HepG2 (cell line): ENCODE data around the gene GFOD1. TPM values are rescaled to one million over a fixed set of nuclear protein-coding genes. Genes with fewer than 3 reads are reported as not detected.

Experiments used
- ATAC-seq: fragments of 200-7000 bp; cut with Tn5 transposase; 3 replicates; pipeline ENCODE4 v1.9.1; 2020; ENCODE audit warnings: mild to moderate bottlenecking, moderate library complexity
- BruUV-seq: library from RNA; stranded (reverse); fragments of 400-500 nt; replicated peaks from 2 replicates; lab custom pipeline; 2021; lab: Mats Ljungman, UMichigan
- CTCF ChIA-PET: fragments of 300-600 bp; formaldehyde crosslinking; extraction: SDS; loops from one replicate; lab custom pipeline; 2021; ENCODE audit warnings: low total read pairs, inconsistent platforms, low intra/inter-chr PET ratio; lab: Yijun Ruan, JAX
- POLR2A ChIA-PET: fragments of 350-600 bp; sonication (Branson Sonifier 250); formaldehyde crosslinking; loops from one replicate; lab custom pipeline; 2020; ENCODE audit warnings: antibody characterized with exemption, inconsistent platforms; lab: Yijun Ruan, JAX
- DNase-seq: peaks from one replicate; pipeline ENCODE4 v3.0.0-alpha.2; 2015; ENCODE audit warnings: low spot score
- FAIRE-seq: peaks from 3 replicates; lab custom pipeline; 2011; peaks lifted over from hg19 to GRCh38; lab: Jason Lieb, UNC
- H2AFZ ChIP-seq: one replicate; pipeline ENCODE4 v1.6.1; 2011; ENCODE audit warnings: low read length, inconsistent platforms
- H3K27ac ChIP-seq: fragments of 300-600 bp; 3 replicates; pipeline ENCODE4 v1.8.0; 2011; ENCODE audit warnings: mixed run types, mild to moderate bottlenecking, mixed read lengths, low read length, inconsistent platforms; ENCODE audit not compliant: insufficient read depth; ENCODE audit errors: extremely low read length
- H3K27me3 ChIP-seq, 2 experiments: fragments of 200-600 bp in 1 of 2; 2 replicates in 1 of 2; 3 replicates in 1 of 2; pipeline versions ENCODE4 v1.6.0 to v1.8.0; 2011; ENCODE audit warnings: low read length in 2 of 2, mild to moderate bottlenecking in 2 of 2, moderate library complexity in 2 of 2, inconsistent platforms in 1 of 2; ENCODE audit not compliant: insufficient read depth in 2 of 2, control insufficient read depth in 1 of 2
- H3K36me3 ChIP-seq, 2 experiments: fragments of 200-600 bp in 1 of 2; replicated peaks in 1 of 2; 2 replicates in 1 of 2; 3 replicates in 1 of 2; pipeline versions ENCODE4 v1.5.1 to v1.8.0; 2011; ENCODE audit warnings: low read length in 2 of 2, inconsistent platforms in 1 of 2; ENCODE audit not compliant: insufficient read depth in 2 of 2, control insufficient read depth in 1 of 2
- H3K4me1 ChIP-seq: 2 replicates; pipeline ENCODE4 v1.5.1; 2012; ENCODE audit warnings: low read length, inconsistent platforms; ENCODE audit not compliant: insufficient read depth
- H3K4me2 ChIP-seq: 2 replicates; pipeline ENCODE4 v1.6.0; 2011; ENCODE audit warnings: low read depth, low read length, inconsistent platforms
- H3K4me3 ChIP-seq, 3 experiments: fragments of 200-600 bp in 1 of 3; sonication (generic), shearing (Covaris generic) in 1 of 3; replicated peaks in 1 of 3; 2 replicates each; pipeline ENCODE4 v1.5.1; 2011 to 2016; ENCODE audit warnings: low read length in 3 of 3, inconsistent platforms in 2 of 3, low read depth in 2 of 3, mild to moderate bottlenecking in 2 of 3, control low read depth in 1 of 3, mixed read lengths in 1 of 3; ENCODE audit not compliant: insufficient read depth in 1 of 3
- H3K79me2 ChIP-seq: one replicate; pipeline ENCODE4 v1.6.1; 2011; ENCODE audit warnings: low read length, inconsistent platforms; ENCODE audit not compliant: insufficient read depth
- H3K9ac ChIP-seq: 2 replicates; pipeline ENCODE4 v1.6.0; 2011; ENCODE audit warnings: mild to moderate bottlenecking, low read depth, low read length, inconsistent platforms; ENCODE audit not compliant: insufficient read depth
- H3K9me3 ChIP-seq: 2 replicates; pipeline ENCODE4 v1.5.1; 2012; ENCODE audit warnings: mild to moderate bottlenecking, low read length
- H4K20me1 ChIP-seq: 2 replicates; pipeline ENCODE4 v1.6.0; 2011; ENCODE audit warnings: inconsistent platforms, mild to moderate bottlenecking, low read length, moderate library complexity; ENCODE audit not compliant: insufficient read depth
- FOXC1 ChIP-seq: sonication (generic); formaldehyde crosslinking; IDR thresholded peaks from 2 replicates; pipeline ENCODE4 v1.8.0; 2022; ENCODE audit warnings: mild to moderate bottlenecking, missing genetic modification reagents, borderline replicate concordance
- HNRNPK ChIP-seq: fragments of 200-400 bp; formaldehyde crosslinking; IDR thresholded peaks from 2 replicates; pipeline ENCODE4 v1.6.1; 2018; ENCODE audit warnings: low read length, low read depth, moderate library complexity, mild to moderate bottlenecking; ENCODE audit not compliant: poor library complexity, severe bottlenecking
- HNRNPLL ChIP-seq: fragments of 200-400 bp; formaldehyde crosslinking; IDR thresholded peaks from 2 replicates; pipeline ENCODE4 v1.6.1; 2017; ENCODE audit warnings: mild to moderate bottlenecking, low read depth, low read length; ENCODE audit not compliant: poor library complexity, severe bottlenecking
- IKZF1 ChIP-seq: fragments of 450-650 bp; IDR thresholded peaks from 2 replicates; pipeline ENCODE4 v1.7.1; 2016
- ISX ChIP-seq: sonication (generic); formaldehyde crosslinking; conservative IDR thresholded peaks from 2 replicates; pipeline ENCODE4 v1.5.0; 2020; ENCODE audit warnings: missing genetic modification reagents
- MIER3 ChIP-seq: IDR thresholded peaks from 2 replicates; pipeline ENCODE4 v1.6.1; 2016; ENCODE audit warnings: missing compliant biosample characterization, borderline replicate concordance
- RELA ChIP-seq: sonication (generic); formaldehyde crosslinking; IDR thresholded peaks from 2 replicates; pipeline ENCODE4 v1.4.0; 2020; ENCODE audit warnings: missing genetic modification reagents
- REPIN1 ChIP-seq: sonication (generic); formaldehyde crosslinking; IDR thresholded peaks from 2 replicates; pipeline ENCODE4 v1.8.0; 2022; ENCODE audit warnings: missing genetic modification reagents, low read depth, mild to moderate bottlenecking, borderline replicate concordance
- SIN3A ChIP-seq: IDR thresholded peaks from 2 replicates; pipeline ENCODE4 v1.6.1; 2011; ENCODE audit warnings: low read depth, mild to moderate bottlenecking, control low read depth, low read length, borderline replicate concordance
- ZFY ChIP-seq: sonication (generic); formaldehyde crosslinking; IDR thresholded peaks from 2 replicates; pipeline ENCODE4 v1.4.0; 2020; ENCODE audit warnings: missing genetic modification reagents
- ZNF20 ChIP-seq: sonication (generic); formaldehyde crosslinking; IDR thresholded peaks from 2 replicates; pipeline ENCODE4 v1.4.0; 2020; ENCODE audit warnings: mild to moderate bottlenecking, moderate library complexity, missing genetic modification reagents
- ZNF768 ChIP-seq: sonication (generic); formaldehyde crosslinking; IDR thresholded peaks from 2 replicates; pipeline ENCODE4 v1.4.0; 2020; ENCODE audit warnings: missing genetic modification reagents
- ZNF816 ChIP-seq: sonication (generic); formaldehyde crosslinking; IDR thresholded peaks from 2 replicates; pipeline ENCODE4 v1.8.0; 2022; ENCODE audit warnings: missing genetic modification reagents, mild to moderate bottlenecking, borderline replicate concordance
- WGBS: methylation state at CpG from one replicate; pipeline ENCODE4 v1.1.6; 2017; ENCODE audit warnings: low lambda C conversion rate; 5-methylcytosine and 5-hydroxymethylcytosine counted together
- in situ Hi-C: cut with HindIII; loops from 2 replicates; pipeline ENCODE4 v1.10.0; 2017; ENCODE audit warnings: low pct_unique_long_range_greater_than_20kb; ENCODE audit not compliant: extremely low pct_ligation_motif_present
- intact Hi-C: fragments of 100-400 bp; cut with micrococcal nuclease; formaldehyde crosslinking; loops from one replicate; pipeline ENCODE4 v1.10.0; 2022; ENCODE audit not compliant: unreplicated experiment
- polyA plus RNA-seq, 8 experiments: library from polyadenylated mRNA; depleted of rRNA in 3 of 8; stranded (reverse) in 7 of 8; unstranded in 1 of 8; fragments of >200 nt; fragmentation: Illumina TruSeq in 4 of 8; extraction: Trizol in 4 of 8; gene quantifications; 2 replicates each; pipeline versions ENCODE4 v1.2.1 to v1.2.3, GENCODE V29; 2011 to 2016; ENCODE audit warnings: low read depth in 4 of 8, missing spikeins in 1 of 8, mixed read lengths in 1 of 8; ENCODE audit not compliant: insufficient read depth in 1 of 8
- total RNA-seq, 5 experiments: library from RNA; depleted of rRNA; stranded (reverse); fragments of >200 nt; fragmentation: Illumina TruSeq; extraction: Trizol; gene quantifications; 2 replicates each; pipeline ENCODE4 v1.2.3, GENCODE V29; 2016; ENCODE audit warnings: low read depth in 1 of 5
- TF ChIP-seq, protein P1 (sequence below): sonication (generic); formaldehyde crosslinking; conservative IDR thresholded peaks from 2 replicates; pipeline ENCODE4 v1.8.1; 2023; ENCODE audit warnings: missing genetic modification reagents
- TF ChIP-seq, protein P2 (sequence below): sonication (generic); formaldehyde crosslinking; IDR thresholded peaks from 2 replicates; pipeline ENCODE4 v1.9.0; 2022; ENCODE audit warnings: missing genetic modification reagents, mild to moderate bottlenecking, borderline replicate concordance

GFOD1 gene
- total and polyA plus RNA-seq, 2 of the 13 experiments (the other 11 are each of a cell fraction or from before 2014, with no cell fraction given) = 1.9 to 6.4 TPM

- BruUV-seq = no TSS peak
- Histone ChIP-seq H3K4me2 (no peak overlapping the region), H3K4me3 (no peak overlapping the region), H3K36me3 (no peaks in the 10 kb centered on the region), H3K27ac (no peak overlapping the region), H3K79me2 (no peaks in the 10 kb centered on the region), H2AFZ (no peak overlapping the region), H3K4me1 (peaks cover 10% of the 10 kb centered on the region), H3K9ac (no peak overlapping the region), H4K20me1 (no peaks in the 10 kb centered on the region), H3K9me3 (no peaks in the 10 kb centered on the region), H3K27me3 (no peaks in the 10 kb centered on the region)
- CTCF ChIA-PET = no interaction called here
- WGBS = 64% methylated on average over 3 of the region's 3 CpGs
- in situ Hi-C loops (no loop called here), intact Hi-C loops (no loop called here)
- no peak for FAIRE-seq
- no peak for ATAC-seq
- POLR2A ChIA-PET = interaction anchor here (1.1 kb wide), 1 partner anchor 12 kb away, joined by 4 read pairs; no protein-coding TSS in a partner anchor
- TF ChIP-seq ZNF768 (CRISPR knock-in tag) (no peak), ZFY (CRISPR knock-in tag) (no peak), HNRNPK (no peak), HNRNPLL (no peak), RELA (no peak), REPIN1 (CRISPR knock-in tag) (no peak), ZNF20 (CRISPR knock-in tag) (no peak), ZNF816 (CRISPR knock-in tag) (no peak), MIER3 (no peak), FOXC1 (CRISPR knock-in tag) (no peak), SIN3A (no peak), IKZF1 (no peak), ISX (CRISPR knock-in tag) (no peak)
- TF ChIP-seq, protein P1, sequence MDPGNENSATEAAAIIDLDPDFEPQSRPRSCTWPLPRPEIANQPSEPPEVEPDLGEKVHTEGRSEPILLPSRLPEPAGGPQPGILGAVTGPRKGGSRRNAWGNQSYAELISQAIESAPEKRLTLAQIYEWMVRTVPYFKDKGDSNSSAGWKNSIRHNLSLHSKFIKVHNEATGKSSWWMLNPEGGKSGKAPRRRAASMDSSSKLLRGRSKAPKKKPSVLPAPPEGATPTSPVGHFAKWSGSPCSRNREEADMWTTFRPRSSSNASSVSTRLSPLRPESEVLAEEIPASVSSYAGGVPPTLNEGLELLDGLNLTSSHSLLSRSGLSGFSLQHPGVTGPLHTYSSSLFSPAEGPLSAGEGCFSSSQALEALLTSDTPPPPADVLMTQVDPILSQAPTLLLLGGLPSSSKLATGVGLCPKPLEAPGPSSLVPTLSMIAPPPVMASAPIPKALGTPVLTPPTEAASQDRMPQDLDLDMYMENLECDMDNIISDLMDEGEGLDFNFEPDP (CRISPR knock-in tag) = no peak
- TF ChIP-seq, protein P2, sequence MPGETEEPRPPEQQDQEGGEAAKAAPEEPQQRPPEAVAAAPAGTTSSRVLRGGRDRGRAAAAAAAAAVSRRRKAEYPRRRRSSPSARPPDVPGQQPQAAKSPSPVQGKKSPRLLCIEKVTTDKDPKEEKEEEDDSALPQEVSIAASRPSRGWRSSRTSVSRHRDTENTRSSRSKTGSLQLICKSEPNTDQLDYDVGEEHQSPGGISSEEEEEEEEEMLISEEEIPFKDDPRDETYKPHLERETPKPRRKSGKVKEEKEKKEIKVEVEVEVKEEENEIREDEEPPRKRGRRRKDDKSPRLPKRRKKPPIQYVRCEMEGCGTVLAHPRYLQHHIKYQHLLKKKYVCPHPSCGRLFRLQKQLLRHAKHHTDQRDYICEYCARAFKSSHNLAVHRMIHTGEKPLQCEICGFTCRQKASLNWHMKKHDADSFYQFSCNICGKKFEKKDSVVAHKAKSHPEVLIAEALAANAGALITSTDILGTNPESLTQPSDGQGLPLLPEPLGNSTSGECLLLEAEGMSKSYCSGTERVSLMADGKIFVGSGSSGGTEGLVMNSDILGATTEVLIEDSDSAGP (CRISPR knock-in tag) = no peak
- no peak for DNase-seq
Observed at GRCh38 chr6:13425270-13425873, 62.0 kb downstream of the GFOD1 start.
